NCI-H1436 (cell line): ENCODE measurements around the gene ZDHHC19.
A peak's percentile ranks its signal among the peaks of the same experiment; 100 is the strongest.
"Not testable (repeated sequence)": the region's sequence is repeated elsewhere in the genome, so short reads cannot be mapped to it uniquely, and the experiment has no call there.

Experiments
- DNase-seq: peaks from one replicate; lab custom pipeline; 2025; lab: John Stamatoyannopoulos, UW

The ZDHHC19 gene

GRCh38 chr3:196203846-196204245, 7.4 kb downstream of the ZDHHC19 start:
- no peak for DNase-seq

GRCh38 chr3:196202516-196202970, 8.7 kb downstream of the ZDHHC19 start:
- no peak for DNase-seq

- DNase-seq = no peak
Measured at GRCh38 chr3:196198771-196199753, 12.1 kb downstream of the ZDHHC19 start.

GRCh38 chr3:196198081-196198675, 13.0 kb downstream of the ZDHHC19 start:
- DNase-seq = no peak

- no peak for DNase-seq
Measured at GRCh38 chr3:196197524-196197923, 13.7 kb downstream of the ZDHHC19 start.

GRCh38 chr3:196195664-196196265, 15.4 kb downstream of the ZDHHC19 start:
- no peak for DNase-seq

GRCh38 chr3:196194542-196194915, 16.7 kb downstream of the ZDHHC19 start:
- DNase-seq = no peak

GRCh38 chr3:196193736-196194541, 17.3 kb downstream of the ZDHHC19 start:
- DNase-seq = no peak

GRCh38 chr3:196193133-196193735, 18.0 kb downstream of the ZDHHC19 start:
- no peak for DNase-seq

GRCh38 chr3:196192524-196193051, 18.6 kb downstream of the ZDHHC19 start:
- DNase-seq = no peak

- DNase-seq = no peak
Measured at GRCh38 chr3:196192036-196192523, 19.1 kb downstream of the ZDHHC19 start.

- DNase-seq = peak; percentile 58
Measured at GRCh38 chr3:196189566-196190347, 21.4 kb downstream of the ZDHHC19 start.

GRCh38 chr3:196186651-196187573, 24.3 kb downstream of the ZDHHC19 start:
- peak; percentile 75 for DNase-seq

GRCh38 chr3:196184881-196185280, 26.3 kb downstream of the ZDHHC19 start:
- DNase-seq = no peak

GRCh38 chr3:196184169-196184432, 27.1 kb downstream of the ZDHHC19 start:
- not testable (repeated sequence) for DNase-seq

- peak; percentile 82 for DNase-seq
Measured at GRCh38 chr3:196181127-196181546, 30.1 kb downstream of the ZDHHC19 start.

GRCh38 chr3:196180346-196180745, 30.9 kb downstream of the ZDHHC19 start:
- no peak for DNase-seq

GRCh38 chr3:196179380-196180308, 31.6 kb downstream of the ZDHHC19 start:
- DNase-seq = peak; percentile 90
